ENCODE results near the gene ALDOA.
A peak's percentile ranks its signal among the peaks of the same experiment; 100 is the strongest.

The ALDOA gene

GRCh38 chr16:30063893-30064728 is 1.4 kb upstream of the ALDOA start:
- peak; percentile 46 for DNase-seq (ENCODE audit: low read depth)
- TF ChIP-seq CTCF (IDR thresholded peaks at IDR 0.05; ENCODE audit: low read depth, low read length, missing control alignments): peak; percentile 39
- H3K4me3 ChIP-seq (ENCODE audit: low read depth, low read length): peak overlapping the region; percentile 78

GRCh38 chr16:30064729-30065101 is 845 bp upstream of the ALDOA start:
- DNase-seq (ENCODE audit: low read depth): no peak
- peak overlapping the region; percentile 78 for H3K4me3 ChIP-seq (ENCODE audit: low read depth, low read length)
- no peak for TF ChIP-seq CTCF (IDR thresholded peaks at IDR 0.05; ENCODE audit: low read depth, low read length, missing control alignments)

- no peak for TF ChIP-seq CTCF (IDR thresholded peaks at IDR 0.05; ENCODE audit: low read depth, low read length, missing control alignments)
- H3K4me3 ChIP-seq (ENCODE audit: low read depth, low read length): peak overlapping the region; percentile 78
- no peak for DNase-seq (ENCODE audit: low read depth)
Observed at GRCh38 chr16:30065943-30066760, 592 bp downstream of the ALDOA start.

- no peak for DNase-seq (ENCODE audit: low read depth)
- H3K4me3 ChIP-seq (ENCODE audit: low read depth, low read length): peak overlapping the region; percentile 78
- TF ChIP-seq CTCF (IDR thresholded peaks at IDR 0.05; ENCODE audit: low read depth, low read length, missing control alignments): no peak
Observed at GRCh38 chr16:30066761-30067583, 1.4 kb downstream of the ALDOA start.

DNA sequence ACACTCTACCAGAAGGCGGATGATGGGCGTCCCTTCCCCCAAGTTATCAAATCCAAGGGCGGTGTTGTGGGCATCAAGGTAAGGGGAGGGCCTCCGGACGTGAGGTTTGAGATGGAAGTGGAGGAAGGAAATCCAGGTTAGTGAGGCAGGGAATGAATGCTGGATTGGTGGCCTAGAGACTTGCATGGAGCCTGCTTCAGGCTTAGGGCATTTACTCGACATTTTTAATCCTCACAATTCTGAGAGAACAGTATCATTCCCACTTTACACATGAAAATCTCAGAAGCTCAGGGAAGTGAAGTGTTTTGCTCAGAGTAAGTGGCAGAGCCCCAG is 2.0 kb downstream of the ALDOA start:
- peak overlapping the region; percentile 78 for H3K4me3 ChIP-seq (ENCODE audit: low read depth, low read length)
- DNase-seq (ENCODE audit: low read depth): no peak
- TF ChIP-seq CTCF (IDR thresholded peaks at IDR 0.05; ENCODE audit: low read depth, low read length, missing control alignments): no peak

- H3K4me3 ChIP-seq (ENCODE audit: low read depth, low read length): no peak overlapping the region
- no peak for TF ChIP-seq CTCF (IDR thresholded peaks at IDR 0.05; ENCODE audit: low read depth, low read length, missing control alignments)
- DNase-seq (ENCODE audit: low read depth): no peak
Observed at GRCh38 chr16:30068333-30068732, 2.8 kb downstream of the ALDOA start.

Measured in GM12864 (cell line).